HG03432 (cell line): ENCODE measurements around the gene CD83.

Source experiments
- ATAC-seq: cut with Tn5 transposase; IDR thresholded peaks from one replicate; pipeline ENCODE4 v1.9.1; 2021; ENCODE audit warnings: mild to moderate bottlenecking, moderate library complexity; ENCODE audit not compliant: unreplicated experiment

The CD83 gene

GRCh38 chr6:14123386-14124111 is 6.0 kb downstream of the CD83 start:
- no peak for ATAC-seq

GRCh38 chr6:14125346-14125745 is 7.8 kb downstream of the CD83 start:
- no peak for ATAC-seq

GRCh38 chr6:14126191-14126590 is 8.6 kb downstream of the CD83 start:
- no peak for ATAC-seq

- ATAC-seq, result no peak
Measured at GRCh38 chr6:14127611-14128010, 10.0 kb downstream of the CD83 start.

- ATAC-seq, result no peak
Measured at GRCh38 chr6:14128012-14128411, 10.4 kb downstream of the CD83 start.

GRCh38 chr6:14128746-14129145 is 11.2 kb downstream of the CD83 start:
- ATAC-seq, result no peak

GRCh38 chr6:14129575-14129974 is 12.0 kb downstream of the CD83 start:
- no peak for ATAC-seq

- no peak for ATAC-seq
Measured at GRCh38 chr6:14130435-14131075, 13.0 kb downstream of the CD83 start.

- no peak for ATAC-seq
Measured at GRCh38 chr6:14131579-14131978, 14.0 kb downstream of the CD83 start.

- no peak for ATAC-seq
Measured at GRCh38 chr6:14132244-14132920, 14.8 kb downstream of the CD83 start.

GRCh38 chr6:14132921-14133275 is 15.3 kb downstream of the CD83 start:
- no peak for ATAC-seq

GRCh38 chr6:14134211-14134910 is 16.8 kb downstream of the CD83 start:
- peak; percentile 49 for ATAC-seq

- ATAC-seq, result no peak
Measured at GRCh38 chr6:14135893-14136539, 18.4 kb downstream of the CD83 start.

- no peak for ATAC-seq
Measured at GRCh38 chr6:14138701-14139215, 21.2 kb downstream of the CD83 start.

- ATAC-seq, result no peak
Measured at GRCh38 chr6:14141351-14142062, 23.9 kb downstream of the CD83 start.

GRCh38 chr6:14142063-14142450 is 24.5 kb downstream of the CD83 start:
- ATAC-seq, result no peak

- ATAC-seq, result no peak
Measured at GRCh38 chr6:14142511-14143223, 25.1 kb downstream of the CD83 start.

GRCh38 chr6:14143305-14143704 is 25.7 kb downstream of the CD83 start:
- no peak for ATAC-seq

GRCh38 chr6:14144678-14145113 is 27.1 kb downstream of the CD83 start:
- ATAC-seq, result peak; percentile 83
